NCI-H2227 treated with DMSO at 0.1 percent for 48 hours (cell line): ENCODE measurements around the gene USP34.
"Not testable (repeated sequence)": the region's sequence is repeated elsewhere in the genome, so short reads cannot be mapped to it uniquely, and the experiment has no call there.

Experiments
- DNase-seq: peaks from one replicate; lab custom pipeline; 2025; lab: John Stamatoyannopoulos, UW

The USP34 gene

GRCh38 chr2:61151436-61151835, 319.5 kb downstream of the USP34 start:
- DNase-seq, result no peak

DNA sequence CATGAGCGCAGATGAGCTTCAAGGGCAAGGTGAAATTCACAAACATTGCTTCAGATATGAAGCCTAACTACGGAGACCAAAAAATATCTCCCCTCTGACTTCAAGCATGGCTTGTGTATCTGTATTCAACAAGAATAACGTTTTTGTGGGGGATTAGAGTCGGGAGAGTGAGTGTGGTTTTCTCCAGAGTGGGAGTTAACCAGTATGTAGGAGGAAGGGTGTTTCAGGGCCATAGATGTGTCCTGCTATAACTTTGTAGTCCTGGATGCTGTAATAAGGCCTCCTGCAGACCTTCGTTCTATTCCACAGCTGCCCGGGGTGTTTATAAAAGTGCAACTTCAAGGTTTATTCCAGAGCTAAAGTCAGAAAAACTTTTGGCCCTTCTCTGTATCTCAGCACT, 321.8 kb downstream of the USP34 start:
- no peak for DNase-seq

GRCh38 chr2:61148091-61148490, 322.8 kb downstream of the USP34 start:
- DNase-seq, result not testable (repeated sequence)

DNA sequence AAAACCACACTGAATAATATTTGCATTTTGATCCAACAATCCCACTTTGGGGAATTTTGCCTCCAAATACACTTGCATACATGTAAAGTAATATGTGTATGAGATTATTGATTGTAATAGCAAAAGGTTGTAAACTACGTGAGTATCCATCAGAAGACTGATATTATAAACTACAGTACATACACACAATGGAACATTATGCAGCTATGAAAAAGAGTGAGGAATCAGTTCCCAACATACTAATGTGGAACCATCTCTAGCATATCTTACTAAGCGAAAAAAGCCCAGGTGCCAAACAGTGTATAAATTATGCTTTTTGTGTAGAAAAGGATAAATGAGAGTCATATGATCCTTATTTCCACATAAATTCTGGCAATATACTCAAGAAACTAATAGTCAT, 324.9 kb downstream of the USP34 start:
- DNase-seq, result no peak

- peak; percentile 98 for DNase-seq
Measured at GRCh38 chr2:61144697-61145268, 326.1 kb downstream of the USP34 start.

DNA sequence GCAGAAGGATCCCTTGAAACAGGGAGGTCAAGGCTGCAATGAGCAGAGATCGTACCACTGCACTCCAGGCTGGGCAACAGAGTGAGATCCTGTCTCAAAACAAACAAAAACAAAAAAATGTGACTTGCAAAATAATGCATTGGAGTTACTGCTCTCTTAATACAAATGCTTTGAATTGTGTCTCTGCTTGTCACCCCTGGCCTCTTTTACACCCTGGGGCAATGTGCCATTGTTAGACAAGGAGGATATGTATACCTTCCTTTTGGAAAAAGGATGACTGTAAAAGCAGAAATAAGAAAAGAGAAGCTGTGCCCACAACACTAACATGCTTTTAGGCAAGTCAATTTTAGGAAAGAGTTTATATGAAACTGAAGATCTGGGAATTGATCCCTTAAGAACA, 329.7 kb downstream of the USP34 start:
- no peak for DNase-seq

GRCh38 chr2:61138859-61139258, 332.0 kb downstream of the USP34 start:
- DNase-seq, result no peak
